ENCODE results near the gene TP73. TPM values are rescaled to one million over a fixed set of nuclear protein-coding genes. Genes with fewer than 3 reads are reported as not detected.
A peak's percentile ranks its signal among the peaks of the same experiment; 100 is the strongest.

Gene TP73
- total RNA-seq, 1 donor from 2014 or later: 13.0 TPM

DNA sequence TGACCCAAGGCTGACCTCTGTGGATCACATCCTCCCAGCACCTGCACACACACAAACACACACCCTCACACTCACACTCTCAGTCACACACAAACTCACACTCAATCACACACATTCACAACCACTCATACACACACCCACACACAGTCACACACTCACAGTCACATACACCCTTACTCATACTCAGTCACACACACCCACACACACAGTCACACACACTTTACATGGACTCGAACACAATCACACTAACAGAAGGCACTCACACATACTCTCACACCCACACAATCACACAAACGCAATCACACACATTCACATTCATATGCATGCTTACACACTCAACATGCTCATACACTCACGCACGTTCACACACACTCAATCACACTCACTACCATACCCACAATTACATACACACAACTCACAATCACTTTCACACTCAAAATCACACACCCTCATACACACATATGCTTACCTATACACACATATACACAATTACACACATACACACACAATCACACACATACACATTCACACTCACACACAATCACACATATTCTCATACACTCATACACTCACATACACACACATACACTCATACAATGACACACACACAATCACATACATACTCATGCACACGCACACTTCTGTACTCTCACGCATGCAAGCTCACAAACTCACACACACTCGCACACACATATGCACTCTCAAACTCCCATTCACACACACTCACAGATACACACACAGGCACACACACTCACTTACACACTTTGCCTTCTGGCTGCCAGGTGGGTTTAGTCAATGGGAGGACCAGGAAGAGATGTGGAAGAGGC lies 47.1 kb upstream of the TP73 start:
- Mint-ChIP-seq H3K4me1 (ENCODE audit: low read depth, unreplicated experiment) (peaks cover 20% of the 10 kb centered on the region), H3K4me3 (ENCODE audit: unreplicated experiment) (no peak overlapping the region), H3K9me3 (ENCODE audit: unreplicated experiment) (peaks cover 4% of the 10 kb centered on the region), H3K27me3 (ENCODE audit: unreplicated experiment) (peaks cover 4% of the 10 kb centered on the region), H3K27ac (ENCODE audit: unreplicated experiment) (no peak overlapping the region), H3K36me3 (ENCODE audit: unreplicated experiment) (no peaks in the 10 kb centered on the region)
- no peak for DNase-seq
- TF ChIP-seq, protein P1, sequence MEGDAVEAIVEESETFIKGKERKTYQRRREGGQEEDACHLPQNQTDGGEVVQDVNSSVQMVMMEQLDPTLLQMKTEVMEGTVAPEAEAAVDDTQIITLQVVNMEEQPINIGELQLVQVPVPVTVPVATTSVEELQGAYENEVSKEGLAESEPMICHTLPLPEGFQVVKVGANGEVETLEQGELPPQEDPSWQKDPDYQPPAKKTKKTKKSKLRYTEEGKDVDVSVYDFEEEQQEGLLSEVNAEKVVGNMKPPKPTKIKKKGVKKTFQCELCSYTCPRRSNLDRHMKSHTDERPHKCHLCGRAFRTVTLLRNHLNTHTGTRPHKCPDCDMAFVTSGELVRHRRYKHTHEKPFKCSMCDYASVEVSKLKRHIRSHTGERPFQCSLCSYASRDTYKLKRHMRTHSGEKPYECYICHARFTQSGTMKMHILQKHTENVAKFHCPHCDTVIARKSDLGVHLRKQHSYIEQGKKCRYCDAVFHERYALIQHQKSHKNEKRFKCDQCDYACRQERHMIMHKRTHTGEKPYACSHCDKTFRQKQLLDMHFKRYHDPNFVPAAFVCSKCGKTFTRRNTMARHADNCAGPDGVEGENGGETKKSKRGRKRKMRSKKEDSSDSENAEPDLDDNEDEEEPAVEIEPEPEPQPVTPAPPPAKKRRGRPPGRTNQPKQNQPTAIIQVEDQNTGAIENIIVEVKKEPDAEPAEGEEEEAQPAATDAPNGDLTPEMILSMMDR (IDR thresholded peaks at IDR 0.05; ENCODE audit: partially characterized antibody, unreplicated experiment): no peak

- peaks cover 8% of the 10 kb centered on the region for H3K27me3 Mint-ChIP-seq (ENCODE audit: unreplicated experiment)
- TF ChIP-seq, protein P1 (IDR thresholded peaks at IDR 0.05; ENCODE audit: partially characterized antibody, unreplicated experiment): no peak
- no peak for DNase-seq
- no peak overlapping the region for H3K4me3 Mint-ChIP-seq (ENCODE audit: unreplicated experiment)
- no peak overlapping the region for H3K27ac Mint-ChIP-seq (ENCODE audit: unreplicated experiment)
- H3K36me3 Mint-ChIP-seq (ENCODE audit: unreplicated experiment): no peaks in the 10 kb centered on the region
- H3K9me3 Mint-ChIP-seq (ENCODE audit: unreplicated experiment): peaks cover 4% of the 10 kb centered on the region
- H3K4me1 Mint-ChIP-seq (ENCODE audit: low read depth, unreplicated experiment): peaks cover 21% of the 10 kb centered on the region
Measured at GRCh38 chr1:3606779-3607702, 45.3 kb upstream of the TP73 start.

DNA sequence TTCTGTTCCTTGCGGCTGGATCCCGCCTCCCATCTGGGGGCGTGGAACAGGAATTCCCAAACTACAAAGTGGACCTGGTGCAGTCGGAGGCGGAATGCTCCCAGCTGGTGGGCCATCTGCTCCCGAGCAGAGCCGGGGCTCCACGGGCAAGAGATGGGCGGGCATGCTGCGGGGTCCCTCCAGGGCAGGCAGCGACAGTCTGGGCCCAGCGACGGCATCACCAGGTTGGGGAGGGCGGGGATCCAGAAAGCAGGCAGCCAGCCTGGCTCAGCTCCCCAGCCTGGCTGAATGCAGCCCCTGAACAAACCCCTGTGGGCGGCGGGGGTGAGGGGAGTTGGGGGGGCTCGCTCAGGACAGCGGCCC lies 44.6 kb upstream of the TP73 start:
- Mint-ChIP-seq H3K27me3 (ENCODE audit: unreplicated experiment) (peaks cover 8% of the 10 kb centered on the region), H3K36me3 (ENCODE audit: unreplicated experiment) (no peaks in the 10 kb centered on the region), H3K4me1 (ENCODE audit: low read depth, unreplicated experiment) (peaks cover 21% of the 10 kb centered on the region), H3K4me3 (ENCODE audit: unreplicated experiment) (no peak overlapping the region), H3K27ac (ENCODE audit: unreplicated experiment) (no peak overlapping the region), H3K9me3 (ENCODE audit: unreplicated experiment) (peaks cover 4% of the 10 kb centered on the region)
- DNase-seq: peak; percentile 65
- TF ChIP-seq, protein P1 (IDR thresholded peaks at IDR 0.05; ENCODE audit: partially characterized antibody, unreplicated experiment): no peak

GRCh38 chr1:3608154-3608553 lies 44.2 kb upstream of the TP73 start:
- DNase-seq: no peak
- H3K4me1 Mint-ChIP-seq (ENCODE audit: low read depth, unreplicated experiment): peaks cover 21% of the 10 kb centered on the region
- peak overlapping the region; percentile 70 for H3K27ac Mint-ChIP-seq (ENCODE audit: unreplicated experiment)
- H3K27me3 Mint-ChIP-seq (ENCODE audit: unreplicated experiment): peaks cover 8% of the 10 kb centered on the region
- H3K36me3 Mint-ChIP-seq (ENCODE audit: unreplicated experiment): no peaks in the 10 kb centered on the region
- peak overlapping the region; percentile 38 for H3K4me3 Mint-ChIP-seq (ENCODE audit: unreplicated experiment)
- peaks cover 4% of the 10 kb centered on the region for H3K9me3 Mint-ChIP-seq (ENCODE audit: unreplicated experiment)
- TF ChIP-seq, protein P1 (IDR thresholded peaks at IDR 0.05; ENCODE audit: partially characterized antibody, unreplicated experiment): no peak

Data from glutamatergic neuron (in vitro differentiated cells).